Testis (tissue), 2 donors: Measurements from ENCODE around the gene SMAP2.

Experiments used
- CTCF ChIP-seq, 3 experiments: fragments of 450-650 bp in 2 of 3; fragments of 200-600 bp in 1 of 3; sonication (generic) in 1 of 3; IDR thresholded peaks; one replicate each; pipeline ENCODE4 v1.5.1; 2016 to 2019; ENCODE audit warnings: antibody characterized with exemption in 3 of 3, mild to moderate bottlenecking in 2 of 3, moderate library complexity in 1 of 3
- POLR2A ChIP-seq: fragments of 450-650 bp; IDR thresholded peaks from one replicate; pipeline ENCODE4 v1.6.1; 2017; ENCODE audit warnings: antibody characterized with exemption, mild to moderate bottlenecking, moderate library complexity

- TF ChIP-seq CTCF (IDR thresholded peaks at IDR 0.05): no peak
- no peak for TF ChIP-seq POLR2A
Observed at GRCh38 chr1:40350391-40350790, 23.1 kb upstream of the SMAP2 start.
